ENCODE measurements around the gene GALNT2. TPM values are rescaled to one million over a fixed set of nuclear protein-coding genes. Genes with fewer than 3 reads are reported as not detected.

Gene GALNT2
- total and polyA plus RNA-seq, 9 of the 15 experiments (the other 6 are each of a cell fraction or from before 2014, with no cell fraction given): 1.6 to 106 (median 51.9) TPM

- TF ChIP-seq ZNF280A (IDR thresholded peaks at IDR 0.05; ENCODE audit: low read depth, partially characterized antibody): no peak
- no peak for TF ChIP-seq ZNF398 (CRISPR knock-in tag; IDR thresholded peaks at IDR 0.05)
- no peak for TF ChIP-seq RERE (CRISPR knock-in tag; IDR thresholded peaks at IDR 0.05; ENCODE audit: borderline replicate concordance)
- TF ChIP-seq ASH1L (IDR thresholded peaks at IDR 0.05; ENCODE audit: borderline replicate concordance, low read depth, partially characterized antibody): no peak
- TF ChIP-seq SMAD3 (CRISPR knock-in tag; conservative IDR thresholded peaks at IDR 0.05): 0 out of 2 replicates have a peak, but pooled peaks have one; percentile 64
- TF ChIP-seq TSC22D4 (tag; IDR thresholded peaks at IDR 0.05): no peak
- TF ChIP-seq ZNF24 (IDR thresholded peaks at IDR 0.05): no peak; the same call in 1 of the 2 replicates
- TF ChIP-seq YY1 (IDR thresholded peaks at IDR 0.05; ENCODE audit: borderline replicate concordance in 1 of 3, control insufficient read depth in 1 of 3, extremely low read depth in 1 of 3, insufficient read depth in 3 of 3, insufficient read length in 1 of 3, insufficient replicate concordance in 2 of 3, low read depth in 1 of 3, low read length in 2 of 3): peak in 2 of 3 experiments; percentile 46 to 65
- 0 out of 2 replicates have a peak, but pooled peaks have one; percentile 18 for TF ChIP-seq ZBTB2 (IDR thresholded peaks at IDR 0.05)
- no peak; the same call in 1 of the 2 replicates for TF ChIP-seq ZNF79 (CRISPR knock-in tag; IDR thresholded peaks at IDR 0.05; ENCODE audit: low read depth)
- TF ChIP-seq CXXC5 (CRISPR knock-in tag; IDR thresholded peaks at IDR 0.05): peak; percentile 93
- peak in 1 of 2 experiments; percentile 73; a peak in 1 of 4 replicates for TF ChIP-seq TEAD1 (CRISPR knock-in tag; IDR thresholded peaks at IDR 0.05)
- TF ChIP-seq SRSF3 (IDR thresholded peaks at IDR 0.05; ENCODE audit: insufficient read depth, low read length): no peak
- TF ChIP-seq SMARCB1 (IDR thresholded peaks at IDR 0.05; ENCODE audit: insufficient read length, low read depth): no peak
- no peak for TF ChIP-seq HDAC3 (IDR thresholded peaks at IDR 0.05; ENCODE audit: borderline replicate concordance, partially characterized antibody)
Measured at GRCh38 chr1:230160957-230161771, 94.1 kb downstream of the GALNT2 start (continued).

All from K562 (cell line).